ENCODE results near the gene ZNF202. TPM values are rescaled to one million over a fixed set of nuclear protein-coding genes. Genes with fewer than 3 reads are reported as not detected.
"Not testable (repeated sequence)": the region's sequence is repeated elsewhere in the genome, so short reads cannot be mapped to it uniquely, and the experiment has no call there.

The ZNF202 gene
- total and polyA plus RNA-seq, 8 donors, result 3.9 to 11.9 (median 6.8) TPM

GRCh38 chr11:123755344-123755743 lies 13.9 kb upstream of the ZNF202 start:
- Histone ChIP-seq H3K4me3 (no peak overlapping the region), H3K27ac (no peak overlapping the region), H3K36me3 (no peaks in the 10 kb centered on the region), H3K4me1 (no peaks in the 10 kb centered on the region), H3K9me3 (no peaks in the 10 kb centered on the region), H3K27me3 (no peaks in the 10 kb centered on the region)
- no peak for ATAC-seq
- FAIRE-seq, result no peak
- no peak for DNase-seq
- no peak for TF ChIP-seq CTCF (IDR thresholded peaks at IDR 0.05)
- intact Hi-C loops (cut with DNase I), result no loop called here

- H3K27me3 ChIP-seq, result no peaks in the 10 kb centered on the region
- H3K4me3 ChIP-seq, result no peak within 1 kb of the TSS
- DNase-seq, result no peak
- no peaks in the 10 kb centered on the region for H3K36me3 ChIP-seq
- H3K4me1 ChIP-seq, result no peaks in the 10 kb centered on the region
- intact Hi-C loops (cut with DNase I), result no loop called here
- no peak for FAIRE-seq
- ATAC-seq, result no peak
- H3K9me3 ChIP-seq, result no peaks in the 10 kb centered on the region
- no peak within 1 kb of the TSS for H3K27ac ChIP-seq
- WGBS, 2 donors, result 91 to 93% methylated on average over 3 of the region's 3 CpGs
- no peak for TF ChIP-seq CTCF (IDR thresholded peaks at IDR 0.05)
Observed at GRCh38 chr11:123754101-123754568, 12.7 kb upstream of the ZNF202 start, which contains the start of gene OR6X1. Gene OR6X1, minus strand, starts transcription at chr11:123754518. Its CDS starts 0 bp downstream, at chr11:123754518.

GRCh38 chr11:123753110-123753509 lies 11.7 kb upstream of the ZNF202 start:
- intact Hi-C loops (cut with DNase I), result no loop called here
- FAIRE-seq (no peak), ATAC-seq (no peak), DNase-seq (no peak)
- Histone ChIP-seq H3K4me1 (no peaks in the 10 kb centered on the region), H3K36me3 (no peaks in the 10 kb centered on the region), H3K4me3 (no peak overlapping the region), H3K27ac (no peak overlapping the region), H3K9me3 (no peaks in the 10 kb centered on the region), H3K27me3 (no peaks in the 10 kb centered on the region)
- no peak for TF ChIP-seq CTCF (IDR thresholded peaks at IDR 0.05)

- H3K4me3 ChIP-seq, result no peak overlapping the region
- H3K27ac ChIP-seq, result no peak overlapping the region
- no peaks in the 10 kb centered on the region for H3K36me3 ChIP-seq
- no peak for DNase-seq
- TF ChIP-seq CTCF (IDR thresholded peaks at IDR 0.05), result no peak
- no peak for FAIRE-seq
- intact Hi-C loops (cut with DNase I), result no loop called here
- no peaks in the 10 kb centered on the region for H3K9me3 ChIP-seq
- ATAC-seq, result no peak
- WGBS, 2 donors, result 70 to 74% methylated on average over 1 of the region's 1 CpG
- no peaks in the 10 kb centered on the region for H3K27me3 ChIP-seq
- no peaks in the 10 kb centered on the region for H3K4me1 ChIP-seq
Observed at GRCh38 chr11:123751781-123752180, 10.3 kb upstream of the ZNF202 start.

- 93 to 96% methylated on average over 2 of the region's 2 CpGs for WGBS, 2 donors
- H3K27me3 ChIP-seq; ATAC-seq; H3K4me3 ChIP-seq; FAIRE-seq; H3K36me3 ChIP-seq; intact Hi-C loops (cut with DNase I); DNase-seq; H3K27ac ChIP-seq; H3K4me1 ChIP-seq; H3K9me3 ChIP-seq: not testable (repeated sequence)
Observed at GRCh38 chr11:123748349-123748748, 6.9 kb upstream of the ZNF202 start.

Measured in pancreas (tissue), 10 donors.